Hepatocyte (in vitro differentiated cells): ENCODE measurements around the gene EQTN.
A peak's percentile ranks its signal among the peaks of the same experiment; 100 is the strongest.

Experiments
- CTCF ChIP-seq: fragments of 200-600 bp; sonication (generic); IDR thresholded peaks from 2 replicates; pipeline ENCODE4 v1.5.1; 2016; ENCODE audit warnings: antibody characterized with exemption, mild to moderate bottlenecking; ENCODE audit not compliant: poor library complexity
- EZH2 ChIP-seq: fragments of 200-600 bp; sonication (generic); IDR thresholded peaks from 2 replicates; pipeline ENCODE4 v1.6.1; 2016; ENCODE audit warnings: antibody characterized with exemption, mild to moderate bottlenecking, borderline replicate concordance

- TF ChIP-seq CTCF: peak; percentile 85
- no peak for TF ChIP-seq EZH2
Observed at GRCh38 chr9:27276193-27277030, 20.5 kb downstream of the EQTN start.
